GM21381 (cell line): ENCODE results near the gene LMO7.

ENCODE experiments used
- ATAC-seq: cut with Tn5 transposase; IDR thresholded peaks from one replicate; pipeline ENCODE4 v1.9.1; 2021; ENCODE audit warnings: mild to moderate bottlenecking, moderate library complexity; ENCODE audit not compliant: unreplicated experiment

Gene LMO7

GRCh38 chr13:75876142-75877050, 240.3 kb downstream of the LMO7 start:
- ATAC-seq = peak; percentile 89

- ATAC-seq = no peak
These were observed 240.9 kb downstream of the LMO7 start for GRCh38 chr13:75877071-75877470.

GRCh38 chr13:75879656-75880055, 243.5 kb downstream of the LMO7 start:
- ATAC-seq = no peak

GRCh38 chr13:75881109-75881775, 245.1 kb downstream of the LMO7 start:
- no peak for ATAC-seq

GRCh38 chr13:75882261-75882660, 246.1 kb downstream of the LMO7 start:
- no peak for ATAC-seq

GRCh38 chr13:75889427-75889826, 253.3 kb downstream of the LMO7 start:
- no peak for ATAC-seq

- ATAC-seq = no peak
These were observed 259.0 kb downstream of the LMO7 start for GRCh38 chr13:75895168-75895567.

- ATAC-seq = no peak
These were observed 260.1 kb downstream of the LMO7 start for GRCh38 chr13:75896271-75896670.

GRCh38 chr13:75897386-75897785, 261.3 kb downstream of the LMO7 start:
- ATAC-seq = no peak

- ATAC-seq = no peak
These were observed 265.4 kb downstream of the LMO7 start for GRCh38 chr13:75901501-75901900.

GRCh38 chr13:75902166-75903104, 266.3 kb downstream of the LMO7 start:
- ATAC-seq = no peak

- ATAC-seq = no peak
These were observed 267.9 kb downstream of the LMO7 start for GRCh38 chr13:75904012-75904411.

- ATAC-seq = no peak
These were observed 270.2 kb downstream of the LMO7 start for GRCh38 chr13:75906315-75906714.

GRCh38 chr13:75907044-75907443, 270.9 kb downstream of the LMO7 start:
- no peak for ATAC-seq

- no peak for ATAC-seq
These were observed 272.0 kb downstream of the LMO7 start for GRCh38 chr13:75908141-75908540.
